22Rv1 (cell line): ENCODE measurements around the gene LARP4B.

ENCODE experiments used
- CTCF ChIP-seq: fragments of 450-650 bp; IDR thresholded peaks from 2 replicates; pipeline ENCODE4 v1.5.1; 2017; ENCODE audit warnings: mild to moderate bottlenecking
- ZFX ChIP-seq: fragments of 450-650 bp; IDR thresholded peaks from 2 replicates; pipeline ENCODE4 v1.6.1; 2017; ENCODE audit warnings: antibody characterized with exemption, borderline replicate concordance

GRCh38 chr10:790821-791551, 140.5 kb downstream of the LARP4B start:
- TF ChIP-seq CTCF (no peak), ZFX (no peak)
